Neural crest cell (in vitro differentiated cells): ENCODE data around the gene TTLL11. TPM values are rescaled to one million over a fixed set of nuclear protein-coding genes. Genes with fewer than 3 reads are reported as not detected.
"Not testable (repeated sequence)": the region's sequence is repeated elsewhere in the genome, so short reads cannot be mapped to it uniquely, and the experiment has no call there.

Source experiments
- DNase-seq: peaks from one replicate; pipeline ENCODE4 v3.0.0; 2021; ENCODE audit warnings: low read depth, mixed read lengths, low spot score
- H3K27ac Mint-ChIP-seq: one replicate; pipeline ENCODE4 v1.8.0; 2021; ENCODE audit warnings: mild to moderate bottlenecking, mixed read lengths; ENCODE audit not compliant: unreplicated experiment
- H3K27me3 Mint-ChIP-seq: 2 replicates; pipeline ENCODE4 v1.8.0; 2021; ENCODE audit warnings: low read depth, mild to moderate bottlenecking, mixed read lengths
- H3K36me3 Mint-ChIP-seq: 2 replicates; pipeline ENCODE4 v1.8.0; 2021; ENCODE audit warnings: low read depth, mild to moderate bottlenecking, mixed read lengths
- H3K4me1 Mint-ChIP-seq: 2 replicates; pipeline ENCODE4 v1.8.0; 2021; ENCODE audit warnings: mixed read lengths
- H3K4me3 Mint-ChIP-seq: one replicate; pipeline ENCODE4 v1.8.0; 2021; ENCODE audit warnings: mild to moderate bottlenecking, mixed read lengths
- H3K9me3 Mint-ChIP-seq: 2 replicates; pipeline ENCODE4 v1.8.0; 2021; ENCODE audit warnings: mixed read lengths
- total RNA-seq: library from RNA; stranded (reverse); gene quantifications from 2 replicates; pipeline ENCODE4 v1.2.1, GENCODE V29; 2021
- TF ChIP-seq, protein P1 (sequence below): fragments of 200-600 bp; sonication (generic); conservative IDR thresholded peaks from 2 replicates; pipeline ENCODE4 v1.5.0; 2021; ENCODE audit warnings: antibody characterized with exemption, mild to moderate bottlenecking

TTLL11 gene
- total RNA-seq, 1 donor from 2014 or later: 9.1 TPM

GRCh38 chr9:121798941-121799340, 294.2 kb downstream of the TTLL11 start:
- no peak overlapping the region for H3K27ac Mint-ChIP-seq
- no peak for DNase-seq
- no peak overlapping the region for H3K4me3 Mint-ChIP-seq
- H3K36me3 Mint-ChIP-seq: peaks cover 3% of the 10 kb centered on the region
- H3K9me3 Mint-ChIP-seq: no peaks in the 10 kb centered on the region
- no peaks in the 10 kb centered on the region for H3K4me1 Mint-ChIP-seq
- H3K27me3 Mint-ChIP-seq: peaks cover 8% of the 10 kb centered on the region
- TF ChIP-seq, protein P1, sequence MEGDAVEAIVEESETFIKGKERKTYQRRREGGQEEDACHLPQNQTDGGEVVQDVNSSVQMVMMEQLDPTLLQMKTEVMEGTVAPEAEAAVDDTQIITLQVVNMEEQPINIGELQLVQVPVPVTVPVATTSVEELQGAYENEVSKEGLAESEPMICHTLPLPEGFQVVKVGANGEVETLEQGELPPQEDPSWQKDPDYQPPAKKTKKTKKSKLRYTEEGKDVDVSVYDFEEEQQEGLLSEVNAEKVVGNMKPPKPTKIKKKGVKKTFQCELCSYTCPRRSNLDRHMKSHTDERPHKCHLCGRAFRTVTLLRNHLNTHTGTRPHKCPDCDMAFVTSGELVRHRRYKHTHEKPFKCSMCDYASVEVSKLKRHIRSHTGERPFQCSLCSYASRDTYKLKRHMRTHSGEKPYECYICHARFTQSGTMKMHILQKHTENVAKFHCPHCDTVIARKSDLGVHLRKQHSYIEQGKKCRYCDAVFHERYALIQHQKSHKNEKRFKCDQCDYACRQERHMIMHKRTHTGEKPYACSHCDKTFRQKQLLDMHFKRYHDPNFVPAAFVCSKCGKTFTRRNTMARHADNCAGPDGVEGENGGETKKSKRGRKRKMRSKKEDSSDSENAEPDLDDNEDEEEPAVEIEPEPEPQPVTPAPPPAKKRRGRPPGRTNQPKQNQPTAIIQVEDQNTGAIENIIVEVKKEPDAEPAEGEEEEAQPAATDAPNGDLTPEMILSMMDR: no peak

DNA sequence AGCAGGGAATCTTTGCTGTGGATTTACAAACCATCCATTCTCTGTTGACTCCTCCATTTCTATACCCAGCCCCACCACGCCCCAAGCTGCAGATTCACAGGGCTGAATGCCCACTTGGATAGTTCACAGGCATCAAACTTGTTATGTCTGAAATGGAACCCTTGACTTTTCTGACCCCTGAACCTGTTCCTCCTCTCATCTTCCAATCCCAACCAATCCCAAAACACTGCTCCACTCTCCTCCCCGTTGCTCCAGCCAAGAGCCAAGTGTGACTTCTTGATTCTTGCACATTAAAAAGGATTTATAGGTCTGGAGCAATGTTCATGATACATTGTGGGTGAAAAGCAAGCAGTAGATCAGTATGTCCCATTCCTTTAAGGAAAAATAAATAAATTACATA, 296.0 kb downstream of the TTLL11 start:
- H3K9me3 Mint-ChIP-seq: no peaks in the 10 kb centered on the region
- H3K4me3 Mint-ChIP-seq: no peak overlapping the region
- no peak overlapping the region for H3K27ac Mint-ChIP-seq
- no peaks in the 10 kb centered on the region for H3K4me1 Mint-ChIP-seq
- DNase-seq: no peak
- TF ChIP-seq, protein P1: no peak
- H3K36me3 Mint-ChIP-seq: no peaks in the 10 kb centered on the region
- H3K27me3 Mint-ChIP-seq: peaks cover 4% of the 10 kb centered on the region

DNA sequence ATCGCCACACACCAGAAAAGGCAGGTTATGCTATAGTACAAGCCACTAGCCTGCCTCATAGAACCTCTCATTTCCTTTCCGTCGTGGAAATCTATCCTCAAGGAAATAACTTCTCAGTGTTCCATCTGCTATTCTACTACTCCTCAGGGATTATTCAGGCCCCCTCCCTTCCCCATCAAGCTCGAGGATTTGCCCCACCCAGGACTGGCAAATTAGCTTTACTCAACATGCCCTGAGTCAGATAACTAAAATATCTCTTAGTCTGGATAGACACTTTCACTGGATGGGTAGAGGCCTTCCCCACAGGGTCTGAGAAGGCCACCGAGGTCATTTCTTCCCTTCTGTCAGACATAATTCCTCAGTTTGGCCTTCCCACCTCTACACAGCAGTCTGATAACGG, 298.8 kb downstream of the TTLL11 start:
- H3K4me3 Mint-ChIP-seq, H3K36me3 Mint-ChIP-seq, H3K9me3 Mint-ChIP-seq, DNase-seq, H3K4me1 Mint-ChIP-seq, H3K27me3 Mint-ChIP-seq, H3K27ac Mint-ChIP-seq: not testable (repeated sequence)

GRCh38 chr9:121792476-121792875, 300.6 kb downstream of the TTLL11 start:
- H3K36me3 Mint-ChIP-seq, H3K4me3 Mint-ChIP-seq, H3K4me1 Mint-ChIP-seq, H3K27me3 Mint-ChIP-seq, DNase-seq, H3K9me3 Mint-ChIP-seq: not testable (repeated sequence)
- peak overlapping the region; percentile 4 for H3K27ac Mint-ChIP-seq

DNA sequence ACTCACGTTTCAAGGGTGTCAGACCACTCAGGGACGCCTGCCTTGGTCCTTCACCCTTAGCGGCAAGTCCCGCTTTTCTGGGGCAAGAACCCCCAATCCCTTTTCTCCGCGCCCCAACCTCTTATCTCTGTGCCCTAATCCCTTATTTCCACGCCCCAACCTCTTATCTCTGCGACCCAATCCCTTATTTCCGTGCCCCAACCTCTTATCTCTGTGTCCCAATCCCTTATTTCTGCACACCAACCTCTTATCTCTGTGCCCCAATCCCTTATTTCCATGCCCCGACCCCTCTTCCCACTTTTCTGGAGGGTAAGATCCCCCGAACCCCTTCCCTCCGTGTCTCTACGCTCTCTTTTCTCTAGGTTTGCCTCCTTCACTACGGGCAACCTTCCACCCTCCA, 302.3 kb downstream of the TTLL11 start:
- Mint-ChIP-seq H3K4me3 (no peak overlapping the region), H3K4me1 (no peaks in the 10 kb centered on the region), H3K9me3 (no peaks in the 10 kb centered on the region), H3K36me3 (peaks cover 3% of the 10 kb centered on the region), H3K27me3 (no peaks in the 10 kb centered on the region), H3K27ac (no peak overlapping the region)
- TF ChIP-seq, protein P1: no peak
- no peak for DNase-seq

GRCh38 chr9:121788686-121789366, 304.3 kb downstream of the TTLL11 start:
- Mint-ChIP-seq H3K27ac (no peak overlapping the region), H3K27me3 (no peaks in the 10 kb centered on the region), H3K9me3 (no peaks in the 10 kb centered on the region), H3K36me3 (peaks cover 3% of the 10 kb centered on the region), H3K4me3 (peak overlapping the region; percentile 32), H3K4me1 (peaks cover 14% of the 10 kb centered on the region)
- TF ChIP-seq, protein P1: no peak
- no peak for DNase-seq
